NOMO-1 (cell line): ENCODE results near the gene FASLG.
"Not testable (repeated sequence)": the region's sequence is repeated elsewhere in the genome, so short reads cannot be mapped to it uniquely, and the experiment has no call there.

Experiments
- DNase-seq, 2 experiments: peaks; one replicate each; lab custom pipeline; 2025; ENCODE audit not compliant: unreplicated experiment in 2 of 2; lab: John Stamatoyannopoulos, UW

The FASLG gene

DNA sequence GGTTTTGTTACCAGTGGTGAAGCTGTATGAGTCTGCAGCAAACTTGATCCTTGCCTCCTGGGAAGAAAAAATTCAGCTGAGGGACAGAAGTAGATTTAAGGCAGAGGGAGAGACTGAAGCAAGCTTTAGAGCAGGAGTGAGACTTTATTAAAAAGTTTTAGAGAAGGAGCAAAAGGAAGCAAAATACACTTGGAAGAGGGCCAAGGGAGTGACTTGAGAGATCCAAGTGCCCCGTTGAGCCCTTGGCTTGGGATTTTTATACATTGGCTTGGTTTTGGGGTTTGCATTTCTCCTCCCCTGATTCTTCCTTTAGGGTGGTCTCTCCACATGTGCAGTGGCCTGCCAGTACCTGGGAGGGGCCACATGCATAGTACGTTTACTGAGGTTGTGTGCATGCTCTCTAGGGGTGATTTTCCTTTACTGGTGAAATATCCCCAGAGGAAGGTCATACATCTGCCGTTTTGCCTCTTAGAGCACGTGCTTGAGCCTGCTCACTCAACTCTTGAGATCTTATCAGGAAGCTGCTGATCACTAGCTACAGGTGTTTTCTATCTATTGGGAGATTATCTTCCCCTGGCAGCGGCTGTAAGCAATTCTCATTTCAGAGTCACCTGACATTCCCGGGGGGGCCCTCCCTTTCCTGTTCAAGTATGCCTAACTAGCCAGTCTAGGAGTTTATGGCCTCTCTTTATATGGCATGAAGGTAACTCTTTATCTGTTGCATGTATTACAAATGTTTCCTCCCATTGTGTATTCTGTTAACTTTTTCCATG is 20.3 kb downstream of the FASLG start:
- no peak for DNase-seq

DNA sequence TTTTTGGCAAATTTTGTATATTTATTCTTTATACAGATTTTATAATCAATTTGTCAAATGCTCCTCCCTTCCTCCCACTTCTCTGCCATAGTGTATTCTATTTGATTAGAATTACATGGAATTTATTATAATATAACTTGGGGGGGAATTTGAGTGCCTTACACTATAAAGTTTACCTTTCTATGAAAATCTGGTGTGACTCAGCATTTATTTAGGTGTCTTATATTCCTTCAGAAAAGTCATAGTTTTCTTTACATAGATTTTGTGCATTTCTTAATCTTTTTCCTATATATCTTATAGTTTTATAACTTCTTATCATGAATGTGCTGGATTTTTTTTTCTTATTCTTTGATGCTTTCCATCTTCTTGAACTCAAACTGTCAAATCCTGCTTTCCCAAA is 21.3 kb downstream of the FASLG start:
- DNase-seq = no peak

DNA sequence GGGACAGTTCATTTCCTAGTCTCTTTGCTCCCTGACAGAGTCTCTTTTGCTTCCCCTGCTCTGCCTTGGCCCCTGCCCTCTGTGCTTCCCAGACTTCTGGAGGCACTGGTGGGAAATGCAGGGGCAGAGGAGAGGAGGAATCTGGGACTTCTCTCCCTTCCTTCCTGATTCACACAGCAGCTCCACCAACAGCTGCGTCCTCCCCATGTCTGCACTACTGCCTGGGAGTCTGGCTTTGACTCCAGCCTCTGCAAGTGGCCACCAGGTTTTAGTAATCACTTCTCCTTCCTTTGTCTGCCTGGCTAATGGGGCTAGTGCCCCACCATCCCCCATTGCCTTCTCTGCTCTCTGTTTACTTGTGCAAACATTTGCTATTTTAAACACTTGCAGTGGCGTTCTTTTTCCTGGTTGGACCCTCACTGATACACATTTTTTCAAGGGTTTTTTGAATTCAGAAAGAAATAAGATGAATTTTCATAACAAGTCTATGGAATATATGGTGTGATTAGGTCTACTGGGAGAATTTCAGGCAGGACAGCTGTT is 21.9 kb downstream of the FASLG start:
- DNase-seq = peak in 1 of 2 experiments; percentile 2

DNA sequence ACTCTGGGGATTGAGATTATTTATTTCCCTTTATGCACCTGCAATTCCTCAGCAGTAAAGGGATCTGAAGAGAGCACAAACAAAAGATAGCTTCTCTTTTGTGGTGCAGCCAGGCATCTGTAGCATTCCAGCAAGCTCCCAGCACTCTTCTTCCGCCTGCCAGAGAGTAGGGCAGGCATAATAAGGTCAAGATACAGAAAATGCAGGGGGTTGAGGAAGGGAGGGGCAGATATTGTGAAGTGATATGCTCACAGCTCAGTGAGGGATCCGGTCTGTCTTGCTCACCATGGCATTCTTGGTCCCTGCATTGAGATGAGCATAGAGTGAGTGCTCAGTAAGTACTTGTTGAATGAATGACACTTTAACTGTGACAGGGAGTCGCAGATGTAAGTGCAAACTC is 23.9 kb downstream of the FASLG start:
- DNase-seq = no peak

GRCh38 chr1:172686143-172686542 is 27.2 kb downstream of the FASLG start:
- no peak for DNase-seq

DNA sequence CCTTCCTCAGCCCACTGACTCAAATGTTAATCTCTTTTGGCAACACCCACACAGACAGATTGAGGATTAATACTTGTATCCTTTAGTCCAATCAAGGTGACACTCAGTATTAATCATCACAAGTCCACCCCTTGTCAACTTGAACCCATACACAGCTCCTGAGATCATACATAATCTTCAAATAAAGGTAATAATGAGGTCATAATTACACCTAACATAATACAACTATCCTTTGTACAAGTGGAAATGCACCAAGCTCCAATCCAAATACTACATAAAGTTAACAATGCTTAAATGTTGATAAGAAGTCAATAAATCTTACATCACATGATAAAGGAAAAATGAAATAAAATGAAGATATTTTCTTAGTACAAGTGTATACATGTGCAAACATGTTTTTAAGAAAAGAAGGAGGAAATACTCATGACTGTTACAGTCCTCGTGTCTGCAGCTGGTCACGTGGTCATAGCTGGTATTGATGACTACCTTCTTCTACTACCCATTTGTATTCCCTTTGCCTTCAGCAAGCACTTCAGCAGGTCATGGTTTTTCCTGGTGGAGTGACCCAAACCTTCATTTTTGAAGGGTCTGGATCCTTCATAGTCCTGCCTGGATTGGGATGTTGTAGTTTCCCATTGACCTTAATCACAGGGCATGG is 29.7 kb downstream of the FASLG start:
- DNase-seq = not testable (repeated sequence)

- DNase-seq = not testable (repeated sequence)
Observed at GRCh38 chr1:172690925-172691324, 32.0 kb downstream of the FASLG start.

GRCh38 chr1:172697534-172698002 is 38.7 kb downstream of the FASLG start:
- DNase-seq = peak; percentile 12 to 73

DNA sequence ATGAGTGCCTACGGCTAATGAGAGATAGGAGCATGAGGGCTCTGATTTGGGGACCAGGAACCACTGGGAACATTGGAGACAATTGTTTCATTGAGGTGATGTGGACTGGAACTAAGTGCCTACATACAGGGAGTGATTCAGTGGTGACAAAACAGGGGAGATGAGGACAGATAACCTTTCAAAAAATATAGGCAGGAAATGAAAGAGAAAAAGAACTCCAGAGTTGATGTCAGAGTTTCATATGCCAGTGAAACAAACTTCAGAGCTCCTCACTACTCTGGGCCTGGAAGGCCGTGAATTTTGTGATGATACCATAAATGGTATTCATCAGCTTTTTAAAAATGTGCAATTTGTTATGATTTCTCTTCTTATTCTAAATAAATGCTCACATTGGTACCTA is 39.3 kb downstream of the FASLG start:
- DNase-seq = no peak

DNA sequence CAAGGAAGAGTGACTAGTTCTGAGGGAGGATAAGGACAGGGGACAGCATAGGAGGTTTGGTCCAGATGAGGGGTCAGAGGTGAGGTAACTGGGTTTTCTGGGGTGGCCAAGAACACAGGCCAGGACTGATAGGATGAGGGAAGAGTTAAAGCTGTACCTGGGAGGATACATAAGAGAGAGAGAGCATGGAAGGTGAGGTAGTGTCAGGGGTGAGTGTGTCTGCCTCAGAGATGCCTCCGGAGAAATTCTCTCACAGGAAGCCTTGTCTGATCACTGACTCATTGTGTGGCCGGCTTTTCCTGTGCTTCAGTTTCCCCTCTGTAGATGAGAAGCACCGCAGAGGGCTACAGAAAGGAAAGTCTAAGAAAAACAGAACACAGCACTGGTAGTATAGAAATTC is 40.2 kb downstream of the FASLG start:
- DNase-seq = peak; percentile 18 to 54

- DNase-seq = no peak
Observed at GRCh38 chr1:172699695-172700227, 40.9 kb downstream of the FASLG start.

- DNase-seq = no peak
Observed at GRCh38 chr1:172700556-172700955, 41.7 kb downstream of the FASLG start.

DNA sequence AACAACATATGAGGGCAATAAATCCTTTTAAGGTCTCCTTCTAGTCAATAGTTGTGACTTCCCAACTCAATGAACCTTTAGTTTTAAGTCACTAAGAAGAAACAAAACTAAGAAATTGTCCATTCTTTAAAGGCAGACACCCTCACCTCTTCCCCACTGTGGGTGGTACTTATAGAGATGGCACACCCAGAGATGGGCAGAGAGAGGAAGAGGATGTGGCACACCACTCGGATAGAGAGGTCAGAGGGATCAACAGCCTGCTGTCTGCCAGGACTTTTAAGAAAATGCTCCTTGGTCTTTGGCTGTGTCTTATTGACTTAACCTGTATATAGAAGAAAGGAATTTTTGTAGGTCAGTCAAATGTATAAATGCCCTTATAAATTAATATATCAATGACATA is 45.1 kb downstream of the FASLG start:
- DNase-seq = no peak

- no peak for DNase-seq
Observed at GRCh38 chr1:172704420-172705210, 45.7 kb downstream of the FASLG start.

DNA sequence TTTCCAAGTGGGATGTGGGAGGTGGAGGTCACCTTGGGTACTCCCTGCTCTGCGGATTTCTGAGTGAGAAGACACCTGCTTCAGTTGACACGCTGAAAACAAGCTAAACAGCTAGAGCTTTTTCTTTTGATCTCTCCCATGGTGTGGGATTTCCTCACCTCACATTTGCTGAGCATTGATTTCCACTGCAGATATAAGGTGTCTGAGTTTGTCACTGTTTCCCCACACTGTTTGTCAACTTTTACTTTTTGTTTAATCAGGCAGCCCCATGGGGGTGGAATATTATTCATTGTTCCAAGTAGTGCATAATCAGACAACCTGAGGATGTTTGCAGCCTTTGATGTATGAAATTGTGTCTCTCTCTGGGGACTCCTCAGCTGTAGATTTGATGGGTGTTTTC is 49.5 kb downstream of the FASLG start:
- DNase-seq = no peak

DNA sequence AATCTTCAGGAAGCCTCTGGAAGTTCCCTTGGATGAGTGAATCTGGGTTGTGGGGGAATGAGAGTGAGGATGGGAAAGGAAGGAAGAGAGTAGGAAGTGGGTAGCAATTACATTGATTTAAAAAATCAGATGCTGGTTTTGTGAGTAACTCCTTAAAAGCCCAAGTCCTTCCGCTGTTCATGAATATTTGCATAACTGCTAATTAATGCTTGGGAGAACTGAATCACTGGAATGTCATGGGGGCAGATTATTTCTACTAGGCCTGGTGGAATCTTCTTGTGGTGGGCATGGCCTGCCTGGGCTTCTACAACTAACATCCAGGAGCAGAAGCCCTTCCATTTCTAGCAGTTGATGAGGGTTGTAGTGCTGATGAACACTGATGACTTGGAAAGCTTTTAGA is 52.7 kb downstream of the FASLG start:
- no peak for DNase-seq

GRCh38 chr1:172713466-172713865 is 54.6 kb downstream of the FASLG start:
- DNase-seq = no peak
